ENCODE measurements around the gene C3AR1.

GRCh38 chr12:8012651-8013309 is 53.4 kb downstream of the C3AR1 start:
- TF ChIP-seq CTCF (IDR thresholded peaks at IDR 0.05) (no peak), POLR2AphosphoS5 (IDR thresholded peaks at IDR 0.05) (no peak)
